ENCODE data around the gene SIPA1L3.
"Not testable (repeated sequence)": the region's sequence is repeated elsewhere in the genome, so short reads cannot be mapped to it uniquely, and the experiment has no call there.

SIPA1L3 gene

GRCh38 chr19:37906869-37907734 is at the start of gene SIPA1L3:
TSS of gene SIPA1L3 (plus strand) at chr19:37907208. CDS start at chr19:38081566, 174,358 bp downstream.
- DNase-seq = peak; percentile 100

GRCh38 chr19:37864501-37864900 is 42.5 kb upstream of the SIPA1L3 start:
- DNase-seq = no peak

- DNase-seq = not testable (repeated sequence)
These were observed 41.1 kb upstream of the SIPA1L3 start for GRCh38 chr19:37865930-37866329.

GRCh38 chr19:37867831-37868230 is 39.2 kb upstream of the SIPA1L3 start:
- DNase-seq = peak; percentile 27

- no peak for DNase-seq
These were observed 37.2 kb upstream of the SIPA1L3 start for GRCh38 chr19:37869766-37870340.

- DNase-seq = no peak
These were observed 34.6 kb upstream of the SIPA1L3 start for GRCh38 chr19:37872383-37872782.

- peak; percentile 51 for DNase-seq
These were observed 32.2 kb upstream of the SIPA1L3 start for GRCh38 chr19:37874784-37875183.

- DNase-seq = no peak
These were observed 31.0 kb upstream of the SIPA1L3 start for GRCh38 chr19:37876032-37876431.

- DNase-seq = no peak
These were observed 29.9 kb upstream of the SIPA1L3 start for GRCh38 chr19:37877147-37877546.

- peak; percentile 29 for DNase-seq
These were observed 21.6 kb upstream of the SIPA1L3 start for GRCh38 chr19:37885392-37885791.

GRCh38 chr19:37886571-37886970 is 20.4 kb upstream of the SIPA1L3 start:
- DNase-seq = no peak

GRCh38 chr19:37893845-37894575 is 13.0 kb upstream of the SIPA1L3 start:
- DNase-seq = peak; percentile 92

GRCh38 chr19:37896180-37896579 is 10.8 kb upstream of the SIPA1L3 start:
- no peak for DNase-seq

- no peak for DNase-seq
These were observed 7.6 kb upstream of the SIPA1L3 start for GRCh38 chr19:37899453-37899852.

- no peak for DNase-seq
These were observed 7.0 kb upstream of the SIPA1L3 start for GRCh38 chr19:37899966-37900365.

- DNase-seq = peak; percentile 96
These were observed 4.3 kb upstream of the SIPA1L3 start for GRCh38 chr19:37902668-37903067.

- DNase-seq = no peak
These were observed 3.9 kb upstream of the SIPA1L3 start for GRCh38 chr19:37903096-37903495.

- DNase-seq = peak; percentile 90
These were observed 801 bp upstream of the SIPA1L3 start, which contains the start of gene WDR87 for GRCh38 chr19:37905946-37906868. TSS of gene WDR87 (minus strand) at chr19:37906594. CDS start at chr19:37898239, 8,355 bp downstream.

GRCh38 chr19:37907735-37908455 is 887 bp downstream of the SIPA1L3 start:
- DNase-seq = no peak

- DNase-seq = no peak
These were observed 2.7 kb downstream of the SIPA1L3 start for GRCh38 chr19:37909661-37910199.

- DNase-seq = peak; percentile 57
These were observed 7.9 kb downstream of the SIPA1L3 start for GRCh38 chr19:37914908-37915307.

Data from DMS53 (cell line).